Hepatocyte (in vitro differentiated cells): ENCODE results near the gene B4GALNT4. TPM values are rescaled to one million over a fixed set of nuclear protein-coding genes. Genes with fewer than 3 reads are reported as not detected.
"Not testable (repeated sequence)": the region's sequence is repeated elsewhere in the genome, so short reads cannot be mapped to it uniquely, and the experiment has no call there.

ENCODE experiments used
- DNase-seq: peaks from one replicate; pipeline ENCODE4 v3.0.0-alpha.2; 2016; ENCODE audit warnings: low spot score
- H2AFZ ChIP-seq: fragments of 200-600 bp; sonication (generic); 2 replicates; pipeline ENCODE4 v1.6.0; 2016; ENCODE audit warnings: antibody characterized with exemption, mild to moderate bottlenecking
- H3K27ac ChIP-seq: fragments of 200-600 bp; sonication (generic); 2 replicates; pipeline ENCODE4 v1.5.1; 2016; ENCODE audit warnings: mild to moderate bottlenecking
- H3K27me3 ChIP-seq: fragments of 200-600 bp; sonication (generic); 2 replicates; pipeline ENCODE4 v1.6.1; 2016
- H3K36me3 ChIP-seq: fragments of 200-600 bp; sonication (generic); replicated peaks from 2 replicates; pipeline ENCODE4 v1.5.1; 2016; ENCODE audit warnings: low read depth; ENCODE audit not compliant: insufficient read depth
- H3K4me1 ChIP-seq: fragments of 200-600 bp; sonication (generic); 2 replicates; pipeline ENCODE4 v1.5.1; 2016; ENCODE audit warnings: mild to moderate bottlenecking, moderate library complexity; ENCODE audit not compliant: insufficient read depth
- H3K4me2 ChIP-seq: fragments of 200-600 bp; sonication (generic); 2 replicates; pipeline ENCODE4 v1.6.0; 2016
- H3K4me3 ChIP-seq: fragments of 200-600 bp; sonication (generic); 2 replicates; pipeline ENCODE4 v1.5.1; 2016; ENCODE audit warnings: mild to moderate bottlenecking
- H3K79me2 ChIP-seq: fragments of 200-600 bp; sonication (generic); 2 replicates; pipeline ENCODE4 v1.6.0; 2017; ENCODE audit warnings: mild to moderate bottlenecking
- H3K9me2 ChIP-seq: fragments of 200-600 bp; sonication (generic); replicated peaks from 2 replicates; pipeline ENCODE4 v1.6.0; 2017; ENCODE audit warnings: mild to moderate bottlenecking; ENCODE audit not compliant: insufficient read depth
- H3K9me3 ChIP-seq: fragments of 200-600 bp; sonication (generic); 2 replicates; pipeline ENCODE4 v1.5.1; 2016; ENCODE audit warnings: low read depth, mild to moderate bottlenecking
- H4K20me1 ChIP-seq: fragments of 200-600 bp; sonication (generic); 2 replicates; pipeline ENCODE4 v1.6.0; 2016; ENCODE audit warnings: mild to moderate bottlenecking; ENCODE audit not compliant: insufficient read depth, poor library complexity, severe bottlenecking
- CTCF ChIP-seq: fragments of 200-600 bp; sonication (generic); IDR thresholded peaks from 2 replicates; pipeline ENCODE4 v1.5.1; 2016; ENCODE audit warnings: antibody characterized with exemption, mild to moderate bottlenecking; ENCODE audit not compliant: poor library complexity
- EZH2 ChIP-seq: fragments of 200-600 bp; sonication (generic); IDR thresholded peaks from 2 replicates; pipeline ENCODE4 v1.6.1; 2016; ENCODE audit warnings: antibody characterized with exemption, mild to moderate bottlenecking, borderline replicate concordance
- EZH2phosphoT487 ChIP-seq: fragments of 200-600 bp; sonication (generic); IDR thresholded peaks from one replicate; pipeline ENCODE4 v1.6.1; 2018; ENCODE audit warnings: antibody characterized with exemption, mild to moderate bottlenecking, low read depth, moderate library complexity; ENCODE audit not compliant: unreplicated experiment, severe bottlenecking
- WGBS: methylation state at CpG from one replicate; pipeline ENCODE4 v1.1.6; 2016; ENCODE audit warnings: low lambda C conversion rate; ENCODE audit errors: missing lambda C conversion rate; 5-methylcytosine and 5-hydroxymethylcytosine counted together
- polyA plus RNA-seq: library from polyadenylated mRNA; unstranded; fragments of >200 nt; fragmentation: Nextera tagmentation; extraction: Ambion mirVana; gene quantifications from 2 replicates; pipeline ENCODE4 v1.2.1, GENCODE V29; 2016
- total RNA-seq: library from RNA; depleted of rRNA; stranded (reverse); fragments of >200 nt; gene quantifications from 2 replicates; pipeline ENCODE4 v1.2.3, GENCODE V29; 2014

B4GALNT4 gene
- total and polyA plus RNA-seq, 2 experiments from 2014 or later: 30.0 to 38.8 TPM

- Histone ChIP-seq H3K9me3 (no peaks in the 10 kb centered on the region), H2AFZ (no peak overlapping the region), H3K9me2 (no peaks in the 10 kb centered on the region), H3K27me3 (no peaks in the 10 kb centered on the region), H3K79me2 (no peaks in the 10 kb centered on the region), H4K20me1 (no peaks in the 10 kb centered on the region), H3K4me1 (peaks cover 37% of the 10 kb centered on the region), H3K4me3 (no peak overlapping the region), H3K27ac (no peak overlapping the region), H3K36me3 (no peaks in the 10 kb centered on the region), H3K4me2 (no peak overlapping the region)
- DNase-seq: no peak
- 94% methylated on average over 34 of the region's 34 CpGs for WGBS
- no peak for TF ChIP-seq EZH2phosphoT487
- no peak for TF ChIP-seq EZH2
Observed at GRCh38 chr11:330694-331357, 38.5 kb upstream of the B4GALNT4 start.

GRCh38 chr11:331358-332060 is 37.8 kb upstream of the B4GALNT4 start:
- no peak for TF ChIP-seq EZH2
- no peak for TF ChIP-seq CTCF
- TF ChIP-seq EZH2phosphoT487: no peak
- no peak overlapping the region for H3K4me2 ChIP-seq
- no peaks in the 10 kb centered on the region for H3K79me2 ChIP-seq
- no peak overlapping the region for H2AFZ ChIP-seq
- DNase-seq: no peak
- no peaks in the 10 kb centered on the region for H4K20me1 ChIP-seq
- H3K36me3 ChIP-seq: no peaks in the 10 kb centered on the region
- 95% methylated on average over 19 of the region's 19 CpGs for WGBS
- H3K4me1 ChIP-seq: peaks cover 42% of the 10 kb centered on the region
- H3K9me2 ChIP-seq: no peaks in the 10 kb centered on the region
- no peaks in the 10 kb centered on the region for H3K9me3 ChIP-seq
- H3K27ac ChIP-seq: no peak overlapping the region
- no peaks in the 10 kb centered on the region for H3K27me3 ChIP-seq
- H3K4me3 ChIP-seq: no peak overlapping the region

GRCh38 chr11:332651-333480 is 36.4 kb upstream of the B4GALNT4 start:
- WGBS: 95% methylated on average over 23 of the region's 23 CpGs

GRCh38 chr11:333616-334263 is 35.6 kb upstream of the B4GALNT4 start:
- not testable (repeated sequence) for H3K36me3 ChIP-seq, H4K20me1 ChIP-seq, H3K4me3 ChIP-seq, H3K79me2 ChIP-seq, H3K27me3 ChIP-seq, H3K9me2 ChIP-seq, DNase-seq, H3K9me3 ChIP-seq
- Histone ChIP-seq H2AFZ (peak overlapping the region; percentile 9), H3K4me2 (peak overlapping the region; percentile 68), H3K4me1 (peaks cover 37% of the 10 kb centered on the region), H3K27ac (peak overlapping the region; percentile 93)
- 78% methylated on average over 17 of the region's 17 CpGs for whole genome bisulfite sequencing

More at GRCh38 chr11:332651-333480, 36.4 kb upstream of the B4GALNT4 start:
- no peak overlapping the region for H3K4me2 ChIP-seq
- no peak overlapping the region for H3K4me3 ChIP-seq
- no peaks in the 10 kb centered on the region for H3K36me3 ChIP-seq
- H4K20me1 ChIP-seq: no peaks in the 10 kb centered on the region
- no peaks in the 10 kb centered on the region for H3K27me3 ChIP-seq
- peaks cover 37% of the 10 kb centered on the region for H3K4me1 ChIP-seq
- H3K9me2 ChIP-seq: no peaks in the 10 kb centered on the region
- no peak for DNase-seq
- H3K27ac ChIP-seq: no peak overlapping the region
- H3K9me3 ChIP-seq: no peaks in the 10 kb centered on the region
- TF ChIP-seq EZH2phosphoT487 (no peak), CTCF (no peak), EZH2 (no peak)
- no peaks in the 10 kb centered on the region for H3K79me2 ChIP-seq
- no peak overlapping the region for H2AFZ ChIP-seq
